Body of pancreas (tissue), 4 donors: ENCODE data around the gene GIT1.

ENCODE experiments used
- CTCF ChIP-seq, 7 experiments: fragments of 450-650 bp in 4 of 7; fragments of 200-600 bp in 3 of 7; sonication (generic) in 3 of 7; IDR thresholded peaks; one replicate each; pipeline ENCODE4 v1.5.1; 2016 to 2019; ENCODE audit warnings: antibody characterized with exemption in 7 of 7
- POLR2A ChIP-seq, 3 donors: fragments of 450-650 bp; IDR thresholded peaks; one replicate each; pipeline ENCODE4 v1.6.1; 2016; ENCODE audit warnings: antibody characterized with exemption in 3 of 3, mild to moderate bottlenecking in 2 of 3

GRCh38 chr17:29561554-29562517 lies 27.6 kb downstream of the GIT1 start:
- TF ChIP-seq POLR2A (IDR thresholded peaks at IDR 0.05), result peak in 1 of 3 donors; percentile 38
- TF ChIP-seq CTCF (IDR thresholded peaks at IDR 0.05), result no peak
